WERI-Rb-1 (cell line): Measurements from ENCODE around the gene HINT1.
A peak's percentile ranks its signal among the peaks of the same experiment; 100 is the strongest.

ENCODE experiments used
- DNase-seq: peaks from one replicate; pipeline ENCODE4 v3.0.0-alpha.2; 2020
- H3K27ac ChIP-seq: fragments of 250-450 bp; sonication (Bioruptor Pico); 2 replicates; pipeline ENCODE4 v1.5.1; 2020; ENCODE audit warnings: mild to moderate bottlenecking, moderate library complexity
- H3K27me3 ChIP-seq: fragments of 250-450 bp; sonication (Bioruptor Pico); 2 replicates; pipeline ENCODE4 v1.5.1; 2021; ENCODE audit warnings: mild to moderate bottlenecking, low read depth, moderate library complexity; ENCODE audit not compliant: insufficient read depth, severe bottlenecking
- H3K36me3 ChIP-seq: fragments of 250-450 bp; sonication (Bioruptor Pico); 2 replicates; pipeline ENCODE4 v1.5.1; 2020; ENCODE audit warnings: mild to moderate bottlenecking, moderate library complexity
- H3K4me3 ChIP-seq: 2 replicates; pipeline ENCODE4 v1.5.1; 2011; ENCODE audit warnings: low read depth, mild to moderate bottlenecking, control low read depth, low read length
- H3K9me3 ChIP-seq: fragments of 250-450 bp; sonication (Bioruptor Pico); 2 replicates; pipeline ENCODE4 v1.5.1; 2021; ENCODE audit warnings: mild to moderate bottlenecking, moderate library complexity; ENCODE audit not compliant: severe bottlenecking
- TF ChIP-seq, protein P1 (sequence below): IDR thresholded peaks from 2 replicates; pipeline ENCODE4 v1.5.1; 2011; ENCODE audit warnings: low read depth, mild to moderate bottlenecking, control low read depth, inconsistent platforms, low read length

HINT1 gene

DNA sequence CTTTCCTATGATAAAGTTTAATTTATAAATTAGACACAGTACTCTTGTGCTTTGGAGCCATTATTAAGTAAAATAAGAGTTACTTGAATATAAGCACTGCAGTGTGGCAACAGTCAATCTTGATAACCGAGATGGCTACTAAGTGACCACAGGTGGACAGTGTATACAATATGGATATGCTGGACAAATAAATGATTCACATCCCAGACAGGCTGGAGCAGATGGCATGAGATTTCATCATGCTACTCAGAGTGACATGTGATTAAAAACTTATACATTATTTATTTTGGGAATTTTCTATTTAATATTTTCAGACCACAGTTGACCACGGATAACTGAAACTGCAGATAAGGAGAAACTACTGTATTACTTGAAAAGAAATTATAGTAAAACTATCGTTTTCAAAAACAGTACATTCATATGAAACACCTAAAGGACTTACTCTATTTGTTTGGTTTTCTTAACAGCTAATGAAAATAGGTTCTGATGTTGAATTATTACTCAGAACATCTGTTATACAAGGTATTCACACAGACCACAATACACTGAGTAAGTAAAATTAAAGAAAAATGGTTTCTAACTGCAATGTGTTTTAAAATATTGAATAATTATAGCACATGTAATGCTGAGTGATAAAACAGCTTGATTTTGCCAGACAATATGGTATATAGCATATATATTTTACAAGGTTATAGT is 21.7 kb upstream of the HINT1 start:
- Histone ChIP-seq H3K27ac (no peak overlapping the region), H3K9me3 (no peaks in the 10 kb centered on the region), H3K27me3 (no peaks in the 10 kb centered on the region), H3K4me3 (no peak overlapping the region), H3K36me3 (no peaks in the 10 kb centered on the region)
- no peak for DNase-seq
- TF ChIP-seq, protein P1, sequence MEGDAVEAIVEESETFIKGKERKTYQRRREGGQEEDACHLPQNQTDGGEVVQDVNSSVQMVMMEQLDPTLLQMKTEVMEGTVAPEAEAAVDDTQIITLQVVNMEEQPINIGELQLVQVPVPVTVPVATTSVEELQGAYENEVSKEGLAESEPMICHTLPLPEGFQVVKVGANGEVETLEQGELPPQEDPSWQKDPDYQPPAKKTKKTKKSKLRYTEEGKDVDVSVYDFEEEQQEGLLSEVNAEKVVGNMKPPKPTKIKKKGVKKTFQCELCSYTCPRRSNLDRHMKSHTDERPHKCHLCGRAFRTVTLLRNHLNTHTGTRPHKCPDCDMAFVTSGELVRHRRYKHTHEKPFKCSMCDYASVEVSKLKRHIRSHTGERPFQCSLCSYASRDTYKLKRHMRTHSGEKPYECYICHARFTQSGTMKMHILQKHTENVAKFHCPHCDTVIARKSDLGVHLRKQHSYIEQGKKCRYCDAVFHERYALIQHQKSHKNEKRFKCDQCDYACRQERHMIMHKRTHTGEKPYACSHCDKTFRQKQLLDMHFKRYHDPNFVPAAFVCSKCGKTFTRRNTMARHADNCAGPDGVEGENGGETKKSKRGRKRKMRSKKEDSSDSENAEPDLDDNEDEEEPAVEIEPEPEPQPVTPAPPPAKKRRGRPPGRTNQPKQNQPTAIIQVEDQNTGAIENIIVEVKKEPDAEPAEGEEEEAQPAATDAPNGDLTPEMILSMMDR: no peak

DNA sequence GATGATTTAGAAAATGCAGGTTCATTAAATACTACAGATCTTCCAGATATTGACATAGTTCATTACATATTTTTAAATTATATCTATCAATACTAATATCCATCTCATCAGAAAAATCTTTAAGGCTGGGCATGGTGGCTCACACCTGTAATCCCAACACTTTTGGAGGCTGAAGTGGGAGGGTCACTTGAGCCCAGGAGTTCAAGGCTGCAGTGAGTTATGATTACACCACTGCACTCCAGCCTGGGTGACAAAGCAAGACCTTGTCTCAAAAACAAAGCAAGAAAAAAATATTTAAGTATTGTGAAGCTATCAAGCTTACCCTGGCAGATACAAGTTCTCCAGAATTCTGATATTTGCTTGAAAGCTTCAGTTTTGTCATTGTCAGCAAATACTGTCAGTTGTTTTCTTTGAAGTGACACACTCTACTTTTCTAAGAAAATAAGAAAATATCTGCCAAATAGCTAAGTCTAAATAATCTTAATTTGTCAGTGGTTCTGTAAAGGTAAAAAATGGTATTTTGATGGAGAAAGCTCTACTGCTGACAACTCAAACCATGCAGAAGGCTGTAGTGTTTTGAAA is 20.6 kb upstream of the HINT1 start:
- no peak for DNase-seq
- TF ChIP-seq, protein P1: no peak

DNA sequence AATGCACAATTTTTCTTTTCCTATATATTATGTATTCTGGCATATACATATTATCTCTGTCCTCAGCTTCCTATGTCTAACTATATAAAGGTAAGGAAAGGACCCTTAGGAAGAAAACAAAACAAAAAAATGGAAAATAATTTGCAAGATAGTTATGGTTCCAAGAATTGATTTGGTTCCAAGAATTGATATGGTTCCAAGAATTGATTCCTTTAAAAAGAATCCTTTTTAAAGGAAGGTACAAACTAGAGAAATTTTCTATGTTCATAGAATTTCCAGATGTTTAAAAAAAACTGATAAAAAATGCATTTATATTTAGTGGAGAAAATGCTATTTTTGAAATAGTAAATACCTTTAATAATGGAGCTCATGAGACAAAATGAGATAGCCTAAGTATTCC is 17.8 kb upstream of the HINT1 start:
- TF ChIP-seq, protein P1: no peak
- no peak for DNase-seq
- Histone ChIP-seq H3K9me3 (no peaks in the 10 kb centered on the region), H3K4me3 (no peak overlapping the region), H3K36me3 (no peaks in the 10 kb centered on the region), H3K27ac (no peak overlapping the region), H3K27me3 (no peaks in the 10 kb centered on the region)

More for the DNA sequence above, 20.6 kb upstream of the HINT1 start:
- H3K4me3 ChIP-seq: no peak overlapping the region
- H3K9me3 ChIP-seq: no peaks in the 10 kb centered on the region
- no peaks in the 10 kb centered on the region for H3K36me3 ChIP-seq
- H3K27me3 ChIP-seq: no peaks in the 10 kb centered on the region
- no peak overlapping the region for H3K27ac ChIP-seq

DNA sequence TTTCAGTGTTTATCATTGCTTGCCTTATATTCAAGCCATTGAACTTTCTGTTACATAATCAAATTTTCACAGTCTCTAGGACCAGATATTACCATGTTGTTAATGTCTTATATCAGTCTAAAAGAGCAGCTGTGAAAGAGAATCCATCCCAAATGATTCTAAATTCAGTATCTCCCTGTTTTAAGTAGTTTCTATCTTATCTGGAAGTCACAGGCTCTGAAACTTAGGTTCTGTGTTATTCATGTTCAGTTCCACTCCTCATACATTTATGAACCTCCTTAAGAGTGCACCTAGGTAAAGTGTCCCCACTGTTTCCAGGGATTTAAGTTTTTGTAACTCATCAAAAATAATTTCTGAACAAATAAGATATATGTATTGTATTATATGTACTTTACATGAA is 15.4 kb upstream of the HINT1 start:
- Histone ChIP-seq H3K36me3 (no peaks in the 10 kb centered on the region), H3K27ac (no peak overlapping the region), H3K9me3 (no peaks in the 10 kb centered on the region), H3K4me3 (no peak overlapping the region), H3K27me3 (no peaks in the 10 kb centered on the region)
- DNase-seq: no peak
- TF ChIP-seq, protein P1: no peak

DNA sequence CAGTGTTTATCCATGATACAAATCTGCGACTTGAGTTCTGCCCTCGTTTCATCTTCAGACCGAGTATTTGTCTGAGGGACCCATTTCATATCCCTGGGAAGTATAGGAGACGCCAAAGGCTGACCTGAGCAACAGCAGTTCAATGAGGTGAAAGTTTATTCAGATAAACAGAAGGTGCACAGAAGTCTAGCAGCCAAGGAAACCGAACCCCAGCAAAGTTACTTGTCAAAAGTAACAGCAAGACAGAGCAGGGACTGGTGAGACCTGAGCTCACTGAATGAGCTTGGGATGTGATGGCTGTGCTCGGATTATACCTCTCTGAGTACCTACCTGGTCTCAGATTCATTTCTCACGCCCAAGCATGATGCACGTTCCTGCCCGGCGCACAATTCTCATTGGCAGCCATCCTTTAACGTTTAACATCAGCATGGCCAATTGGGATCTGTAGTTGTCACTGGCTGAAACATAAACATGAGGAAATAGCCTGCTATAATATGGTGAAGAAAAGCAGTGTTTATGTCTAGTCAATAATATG is 6.3 kb upstream of the HINT1 start:
- no peaks in the 10 kb centered on the region for H3K9me3 ChIP-seq
- H3K27me3 ChIP-seq: no peaks in the 10 kb centered on the region
- peak overlapping the region; percentile 39; the same call in 1 of the 2 replicates for H3K27ac ChIP-seq
- H3K36me3 ChIP-seq: no peaks in the 10 kb centered on the region
- TF ChIP-seq, protein P1: no peak
- peak overlapping the region; percentile 64 for H3K4me3 ChIP-seq
- no peak for DNase-seq
